ENCODE data around the gene SLC5A5. TPM values are rescaled to one million over a fixed set of nuclear protein-coding genes. Genes with fewer than 3 reads are reported as not detected.

SLC5A5 gene
- total and polyA plus RNA-seq, 10 of the 15 experiments (the other 5 are each of a cell fraction or from before 2014, with no cell fraction given) = 0.02 to 0.08 (median 0.05) TPM; not detected in 3

- Histone ChIP-seq H3K4me2 (ENCODE audit: control insufficient read depth, insufficient read depth) (no peak overlapping the region), H3K9ac (ENCODE audit: control insufficient read depth, insufficient read depth, low read length) (no peak overlapping the region), H4K20me1 (ENCODE audit: control insufficient read depth, insufficient read depth) (no peaks in the 10 kb centered on the region), H3K4me3 (no peak overlapping the region), H3K79me2 (ENCODE audit: control insufficient read depth, insufficient read depth, low read length) (no peaks in the 10 kb centered on the region), H3K9me3 (replicated peaks; ENCODE audit: control insufficient read depth, insufficient read depth, low read length) (no peaks in the 10 kb centered on the region; the same call in 2 of the 3 replicates), H3K36me3 (ENCODE audit: control insufficient read depth in 2 of 2, insufficient read depth in 2 of 2, low read length in 1 of 2) (peaks cover 6 to 13% of the 10 kb centered on the region in 2 experiments), H3K4me1 (ENCODE audit: control insufficient read depth, insufficient read depth, low read length) (no peaks in the 10 kb centered on the region), H2AFZ (ENCODE audit: control insufficient read depth, low read depth, low read length) (no peak overlapping the region), H3K27ac (ENCODE audit: control insufficient read depth, insufficient read depth) (no peak overlapping the region), H3K27me3 (replicated peaks in 1 of 2; ENCODE audit: control insufficient read depth in 2 of 2, insufficient read depth in 2 of 2, low read length in 1 of 2) (no peaks in the 10 kb centered on the region)
- RAD21 ChIA-PET (ENCODE audit: unreplicated experiment) = no interaction called here
- FAIRE-seq = no peak
- DNase-seq (ENCODE audit: low read depth, low spot score) = no peak
- SMC1A ChIA-PET (ENCODE audit: uncharacterized antibody, unreplicated experiment) = interaction anchor here (0.9 kb wide), 1 partner anchor 100 kb away, joined by 3 read pairs; no protein-coding TSS in a partner anchor
- WGBS (ENCODE audit: insufficient coverage, insufficient replicate concordance, low lambda C conversion rate, missing lambda C conversion rate) = 92% methylated on average over 26 of the region's 29 CpGs
- intact Hi-C loops (cut with micrococcal nuclease; ENCODE audit: unreplicated experiment) = no loop called here
- CTCF ChIA-PET = no interaction called here
- POLR2A ChIA-PET = interaction anchor here (0.5 kb wide), 1 partner anchor 140 kb away, joined by 3 read pairs; no protein-coding TSS in a partner anchor
- BruUV-seq (replicated peaks) = no TSS peak
- in situ Hi-C loops (cut with MboI) = no loop called here
- ATAC-seq = no peak
- TF ChIP-seq ATF7 (IDR thresholded peaks at IDR 0.05; ENCODE audit: low read depth) (no peak), PML (IDR thresholded peaks at IDR 0.05; ENCODE audit: low read length) (no peak), CUX1 (IDR thresholded peaks at IDR 0.05; ENCODE audit: insufficient replicate concordance, low read depth, low read length) (no peak), EGR1 (IDR thresholded peaks at IDR 0.05; ENCODE audit: borderline replicate concordance in 1 of 2, low read depth in 2 of 2, low read length in 2 of 2) (no peak), STAT3 (IDR thresholded peaks at IDR 0.05; ENCODE audit: low read depth, low read length) (no peak), MTA2 (IDR thresholded peaks at IDR 0.05; ENCODE audit: low read depth) (no peak), ZNF274 (IDR thresholded peaks at IDR 0.05; ENCODE audit: insufficient read depth, insufficient read length) (no peak), SIN3A (IDR thresholded peaks at IDR 0.05; ENCODE audit: low read depth, low read length) (no peak), SMARCA5 (IDR thresholded peaks at IDR 0.05) (no peak), CEBPZ (IDR thresholded peaks at IDR 0.05; ENCODE audit: low read depth, low read length) (no peak), USF2 (IDR thresholded peaks at IDR 0.05; ENCODE audit: borderline replicate concordance, low read depth, low read length) (no peak), NFYB (IDR thresholded peaks at IDR 0.05; ENCODE audit: insufficient read depth, low read depth, low read length) (no peak), RUNX3 (IDR thresholded peaks at IDR 0.05; ENCODE audit: low read length) (no peak)
Measured at GRCh38 chr19:17829855-17830566, 41.7 kb upstream of the SLC5A5 start.
